ENCODE measurements around the gene A4GNT. TPM values are rescaled to one million over a fixed set of nuclear protein-coding genes. Genes with fewer than 3 reads are reported as not detected.
"Not testable (repeated sequence)": the region's sequence is repeated elsewhere in the genome, so short reads cannot be mapped to it uniquely, and the experiment has no call there.

The A4GNT gene
- total and polyA plus RNA-seq, 2 experiments from 2014 or later = not detected

DNA sequence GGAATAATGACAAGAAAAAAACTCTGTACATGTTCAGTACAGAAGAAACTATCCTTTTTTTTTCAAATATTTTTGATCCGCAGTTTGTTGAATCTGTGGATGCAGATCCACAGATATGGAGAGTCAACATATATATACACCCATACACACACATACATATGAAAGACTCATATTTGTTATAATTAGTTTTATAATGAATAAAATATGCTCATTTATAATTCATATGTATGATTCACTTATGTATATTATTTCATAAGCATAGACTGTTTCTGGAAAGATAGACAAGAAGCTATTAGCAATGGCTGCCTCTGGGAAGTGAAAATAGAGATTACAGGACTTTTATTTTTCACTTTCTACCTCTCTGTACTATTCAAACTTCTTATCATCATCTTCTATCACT, 26.6 kb downstream of the A4GNT start:
- H3K36me3 ChIP-seq = no peaks in the 10 kb centered on the region
- H3K27ac ChIP-seq = no peak overlapping the region

DNA sequence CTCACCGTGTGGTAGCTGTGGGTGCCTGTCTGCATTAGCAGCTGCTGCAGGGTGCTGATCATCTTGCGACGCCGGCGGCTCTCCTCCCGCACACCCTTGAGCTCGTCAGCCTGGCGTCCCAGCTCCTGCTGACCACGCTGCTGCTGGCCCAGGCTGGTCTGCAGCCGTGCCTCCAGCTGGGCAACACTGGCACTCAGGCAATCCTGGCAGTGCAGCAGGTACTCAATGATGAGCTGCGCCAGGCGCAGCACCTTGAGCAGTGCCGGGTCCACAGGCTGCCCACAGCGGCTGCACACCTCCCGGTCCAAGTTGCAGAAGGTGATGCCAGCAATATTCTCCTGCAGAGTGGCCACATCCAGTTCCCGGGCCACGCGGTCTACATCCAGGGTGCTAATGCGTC, 28.7 kb downstream of the A4GNT start:
- no peaks in the 10 kb centered on the region for H3K36me3 ChIP-seq
- no peaks in the 10 kb centered on the region for H3K27me3 ChIP-seq
- H3K27ac ChIP-seq = no peak overlapping the region
- no peak overlapping the region for H3K4me3 ChIP-seq
- H3K4me1 ChIP-seq (ENCODE audit: low read depth) = peaks cover 6% of the 10 kb centered on the region
- H3K9me3 ChIP-seq (ENCODE audit: low read depth) = no peaks in the 10 kb centered on the region
- TF ChIP-seq, protein P1, sequence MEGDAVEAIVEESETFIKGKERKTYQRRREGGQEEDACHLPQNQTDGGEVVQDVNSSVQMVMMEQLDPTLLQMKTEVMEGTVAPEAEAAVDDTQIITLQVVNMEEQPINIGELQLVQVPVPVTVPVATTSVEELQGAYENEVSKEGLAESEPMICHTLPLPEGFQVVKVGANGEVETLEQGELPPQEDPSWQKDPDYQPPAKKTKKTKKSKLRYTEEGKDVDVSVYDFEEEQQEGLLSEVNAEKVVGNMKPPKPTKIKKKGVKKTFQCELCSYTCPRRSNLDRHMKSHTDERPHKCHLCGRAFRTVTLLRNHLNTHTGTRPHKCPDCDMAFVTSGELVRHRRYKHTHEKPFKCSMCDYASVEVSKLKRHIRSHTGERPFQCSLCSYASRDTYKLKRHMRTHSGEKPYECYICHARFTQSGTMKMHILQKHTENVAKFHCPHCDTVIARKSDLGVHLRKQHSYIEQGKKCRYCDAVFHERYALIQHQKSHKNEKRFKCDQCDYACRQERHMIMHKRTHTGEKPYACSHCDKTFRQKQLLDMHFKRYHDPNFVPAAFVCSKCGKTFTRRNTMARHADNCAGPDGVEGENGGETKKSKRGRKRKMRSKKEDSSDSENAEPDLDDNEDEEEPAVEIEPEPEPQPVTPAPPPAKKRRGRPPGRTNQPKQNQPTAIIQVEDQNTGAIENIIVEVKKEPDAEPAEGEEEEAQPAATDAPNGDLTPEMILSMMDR (IDR thresholded peaks at IDR 0.05; ENCODE audit: low read depth, low read length) = no peak
- DNase-seq (ENCODE audit: low read depth in 1 of 2, low spot score in 1 of 2) = no peak

More for the DNA sequence above, 26.6 kb downstream of the A4GNT start:
- Histone ChIP-seq H3K4me1 (ENCODE audit: low read depth) (peaks cover 6% of the 10 kb centered on the region), H3K4me3 (no peak overlapping the region), H3K27me3 (no peaks in the 10 kb centered on the region), H3K9me3 (ENCODE audit: low read depth) (no peaks in the 10 kb centered on the region)
- DNase-seq (ENCODE audit: low read depth in 1 of 2, low spot score in 1 of 2) = no peak
- TF ChIP-seq, protein P1 (IDR thresholded peaks at IDR 0.05; ENCODE audit: low read depth, low read length) = no peak

DNA sequence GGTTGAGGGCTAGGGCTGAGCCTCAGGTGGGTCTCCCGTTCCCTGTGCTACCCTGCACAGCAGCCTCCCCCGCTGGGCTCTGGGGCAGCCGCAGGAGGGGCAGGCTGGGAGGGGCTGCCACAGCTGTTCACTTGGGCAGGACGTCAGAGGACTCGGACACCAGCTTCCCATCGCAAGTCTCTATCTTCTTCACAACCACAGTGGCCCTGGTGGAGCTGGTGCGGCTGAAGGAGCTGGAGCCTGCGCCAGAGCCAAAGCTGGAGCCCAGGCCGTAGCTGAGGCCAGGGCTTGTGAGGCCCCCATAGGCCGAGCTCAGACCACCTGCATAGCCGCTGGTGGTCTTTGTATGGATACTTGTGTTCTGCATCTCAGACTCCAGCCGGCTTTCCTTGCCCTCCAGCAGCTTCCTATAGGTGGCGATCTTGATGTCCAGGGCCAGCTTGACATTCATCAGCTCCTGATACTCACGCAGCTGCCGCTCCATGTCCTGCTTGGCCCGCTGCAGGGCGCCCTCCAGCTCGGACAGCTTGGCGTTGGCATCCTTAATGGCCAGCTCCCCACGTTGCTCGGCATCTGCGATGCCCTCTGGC, 30.7 kb downstream of the A4GNT start:
- not testable (repeated sequence) for H3K27me3 ChIP-seq; H3K4me1 ChIP-seq (ENCODE audit: low read depth); H3K9me3 ChIP-seq (ENCODE audit: low read depth); H3K27ac ChIP-seq; H3K4me3 ChIP-seq; DNase-seq (ENCODE audit: low read depth in 1 of 2, low spot score in 1 of 2); H3K36me3 ChIP-seq
- TF ChIP-seq, protein P1 (IDR thresholded peaks at IDR 0.05; ENCODE audit: low read depth, low read length) = peak; percentile 32

DNA sequence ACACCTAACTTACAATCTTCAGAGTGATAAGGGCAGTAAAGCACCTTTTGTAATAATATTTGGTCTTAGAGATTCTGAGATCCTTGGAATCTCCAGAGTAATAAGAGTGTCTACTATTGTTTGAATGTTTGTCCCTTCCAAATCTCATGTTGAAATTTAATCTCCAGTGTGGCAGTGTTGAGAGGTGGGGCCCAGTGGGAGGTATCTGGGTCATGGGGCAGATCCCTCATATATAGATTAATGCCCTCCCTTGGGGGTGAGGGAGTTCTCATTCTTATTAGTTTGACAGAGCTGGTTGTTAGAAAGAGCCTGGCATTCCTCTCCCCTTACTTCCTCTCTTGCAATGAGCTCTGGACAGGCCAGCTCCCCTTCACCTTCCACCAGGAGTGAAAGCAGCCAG, 32.8 kb downstream of the A4GNT start:
- no peak overlapping the region for H3K27ac ChIP-seq
- TF ChIP-seq, protein P1 (IDR thresholded peaks at IDR 0.05; ENCODE audit: low read depth, low read length) = no peak
- no peak for DNase-seq (ENCODE audit: low read depth in 1 of 2, low spot score in 1 of 2)
- no peaks in the 10 kb centered on the region for H3K27me3 ChIP-seq
- no peaks in the 10 kb centered on the region for H3K9me3 ChIP-seq (ENCODE audit: low read depth)
- H3K36me3 ChIP-seq = peaks cover 4% of the 10 kb centered on the region
- H3K4me3 ChIP-seq = no peak overlapping the region
- H3K4me1 ChIP-seq (ENCODE audit: low read depth) = peaks cover under 1% of the 10 kb centered on the region

DNA sequence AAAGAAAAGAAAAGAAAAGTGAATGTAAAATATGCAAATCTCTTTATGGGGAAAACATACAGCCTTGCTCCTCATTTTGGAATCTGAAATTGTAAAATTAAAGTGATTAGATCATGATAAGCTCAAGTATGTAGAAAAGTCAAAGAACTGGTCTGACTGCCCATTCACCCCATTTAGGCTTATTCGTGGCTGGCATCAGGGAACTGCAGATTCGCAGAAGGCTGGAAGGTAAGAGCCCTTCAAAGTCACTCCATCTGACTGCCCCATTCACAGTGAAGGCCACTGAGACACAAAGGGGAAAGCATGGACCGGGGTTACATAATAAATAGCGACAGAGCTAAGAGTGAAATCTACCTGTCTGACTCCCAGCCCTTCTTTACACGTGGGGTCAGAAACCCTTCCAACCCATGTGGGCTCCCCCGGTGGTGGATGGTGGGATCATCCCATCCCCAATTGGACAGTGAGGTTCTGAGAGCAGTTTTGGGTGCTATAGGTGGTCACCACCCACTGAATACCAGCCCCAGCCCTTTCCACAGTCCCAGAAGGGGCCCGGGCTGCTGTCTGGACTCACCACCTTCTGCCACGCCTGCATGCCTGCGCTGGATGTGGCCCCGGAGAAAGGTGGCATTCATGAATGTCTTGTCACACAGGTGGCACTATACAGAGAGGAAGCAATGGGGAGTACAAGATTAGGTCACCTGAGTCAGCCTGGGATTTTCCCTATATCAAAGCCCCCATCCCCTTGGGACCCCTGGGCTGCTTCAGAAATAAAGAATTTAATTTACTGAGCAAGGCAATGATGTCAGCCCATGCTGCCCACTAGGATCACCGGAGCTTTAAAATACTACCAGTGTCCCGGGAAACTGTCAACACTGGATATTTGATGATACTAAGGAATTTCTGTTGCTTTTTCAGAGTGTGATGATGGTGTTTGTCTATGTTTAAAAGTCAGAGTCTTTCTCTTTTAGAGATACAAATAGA, 34.7 kb downstream of the A4GNT start:
- no peaks in the 10 kb centered on the region for H3K4me1 ChIP-seq (ENCODE audit: low read depth)
- H3K36me3 ChIP-seq = peaks cover 12% of the 10 kb centered on the region
- H3K27me3 ChIP-seq = no peaks in the 10 kb centered on the region
- no peaks in the 10 kb centered on the region for H3K9me3 ChIP-seq (ENCODE audit: low read depth)
- TF ChIP-seq, protein P1 (IDR thresholded peaks at IDR 0.05; ENCODE audit: low read depth, low read length) = peak; percentile 52
- H3K27ac ChIP-seq = no peak overlapping the region
- H3K4me3 ChIP-seq = no peak overlapping the region
- DNase-seq (ENCODE audit: low read depth in 1 of 2, low spot score in 1 of 2) = no peak

All from cardiac muscle cell (in vitro differentiated cells and primary cell).